PC-3 (cell line): ENCODE measurements around the gene CORO2A. TPM values are rescaled to one million over a fixed set of nuclear protein-coding genes. Genes with fewer than 3 reads are reported as not detected.

ENCODE experiments used
- ATAC-seq: fragments of 200-7000 bp; cut with Tn5 transposase; 2 replicates; pipeline ENCODE4 v1.9.1; 2020; ENCODE audit warnings: mild to moderate bottlenecking, moderate library complexity
- BruUV-seq: library from RNA; stranded (reverse); fragments of 400-500 nt; replicated peaks from 2 replicates; lab custom pipeline; 2021; lab: Mats Ljungman, UMichigan
- CTCF ChIA-PET: fragments of 300-600 bp; sonication (Branson Sonifier 250); formaldehyde crosslinking; loops from one replicate; lab custom pipeline; 2022; ENCODE audit warnings: antibody characterized with exemption; lab: Charles Lee
- POLR2A ChIA-PET: fragments of 300-600 bp; sonication (Branson Sonifier 250); formaldehyde crosslinking; loops from one replicate; lab custom pipeline; 2022; ENCODE audit warnings: antibody characterized with exemption; ENCODE audit not compliant: unreplicated experiment; lab: Charles Lee
- DNase-seq: peaks from one replicate; pipeline ENCODE4 v3.0.0-alpha.2; 2015
- H2AFZ ChIP-seq: fragments of 300-600 bp; sonication (generic); 2 replicates; pipeline ENCODE4 v1.6.0; 2016; ENCODE audit warnings: antibody characterized with exemption, low read length
- H3F3A ChIP-seq: fragments of 300-600 bp; sonication (generic); one replicate; pipeline ENCODE4 v1.6.0; 2017; ENCODE audit warnings: antibody characterized with exemption, low read length, control low read depth, mild to moderate bottlenecking; ENCODE audit not compliant: unreplicated experiment
- H3K27ac ChIP-seq: fragments of 300-600 bp; sonication (generic); 2 replicates; pipeline ENCODE4 v1.5.1; 2016; ENCODE audit warnings: mild to moderate bottlenecking, low read length
- H3K27me3 ChIP-seq: fragments of 300-600 bp; sonication (generic); 2 replicates; pipeline ENCODE4 v1.6.1; 2016; ENCODE audit warnings: low read length, mixed read lengths
- H3K36me3 ChIP-seq: fragments of 300-600 bp; sonication (generic); 2 replicates; pipeline ENCODE4 v1.6.1; 2016; ENCODE audit warnings: low read depth, mixed run types, low read length, mixed read lengths
- H3K4me1 ChIP-seq: fragments of 300-600 bp; sonication (generic); 2 replicates; pipeline ENCODE4 v1.5.1; 2016; ENCODE audit warnings: low read length; ENCODE audit not compliant: insufficient read depth
- H3K4me2 ChIP-seq: fragments of 300-600 bp; sonication (generic); 2 replicates; pipeline ENCODE4 v1.6.0; 2016; ENCODE audit warnings: low read length
- H3K4me3 ChIP-seq: fragments of 300-600 bp; sonication (generic); 2 replicates; pipeline ENCODE4 v1.5.1; 2016; ENCODE audit warnings: mild to moderate bottlenecking, low read length, mixed read lengths
- H3K79me2 ChIP-seq: fragments of 300-600 bp; sonication (generic); 2 replicates; pipeline ENCODE4 v1.6.1; 2017; ENCODE audit warnings: low read length, mixed read lengths
- H3K9ac ChIP-seq: fragments of 300-600 bp; sonication (generic); 2 replicates; pipeline ENCODE4 v1.6.0; 2016; ENCODE audit warnings: mild to moderate bottlenecking, low read length
- H3K9me2 ChIP-seq: fragments of 300-600 bp; sonication (generic); replicated peaks from 2 replicates; pipeline ENCODE4 v1.6.1; 2016; ENCODE audit warnings: mixed run types, low read length, mixed read lengths
- H3K9me3 ChIP-seq: fragments of 300-600 bp; sonication (generic); 2 replicates; pipeline ENCODE4 v1.6.1; 2016; ENCODE audit warnings: low read length, mixed read lengths
- H4K20me1 ChIP-seq: fragments of 300-600 bp; sonication (generic); 2 replicates; pipeline ENCODE4 v1.6.1; 2016; ENCODE audit warnings: low read length, mixed read lengths
- EZH2 ChIP-seq: fragments of 300-600 bp; sonication (generic); IDR thresholded peaks from one replicate; pipeline ENCODE4 v1.6.1; 2017; ENCODE audit warnings: antibody characterized with exemption, mild to moderate bottlenecking, low read length; ENCODE audit not compliant: unreplicated experiment
- EZH2phosphoT487 ChIP-seq: fragments of 300-600 bp; sonication (generic); IDR thresholded peaks from 2 replicates; pipeline ENCODE4 v1.6.1; 2018; ENCODE audit warnings: mild to moderate bottlenecking, antibody characterized with exemption, low read length, borderline replicate concordance
- intact Hi-C: fragments of 100-400 bp; cut with micrococcal nuclease; formaldehyde crosslinking; loops from 2 replicates; pipeline ENCODE4 v1.9.0; 2023
- total RNA-seq: library from RNA; depleted of rRNA; stranded (reverse); fragments of >200 nt; gene quantifications from 2 replicates; pipeline ENCODE4 v1.2.3, GENCODE V29; 2014
- TF ChIP-seq, protein P1 (sequence below): fragments of 300-600 bp; sonication (generic); conservative IDR thresholded peaks from 2 replicates; pipeline ENCODE4 v1.5.1; 2017; ENCODE audit warnings: antibody characterized with exemption, low read depth, mild to moderate bottlenecking, low read length

CORO2A gene
- total RNA-seq, 1 experiment from 2014 or later: 2.2 TPM

DNA sequence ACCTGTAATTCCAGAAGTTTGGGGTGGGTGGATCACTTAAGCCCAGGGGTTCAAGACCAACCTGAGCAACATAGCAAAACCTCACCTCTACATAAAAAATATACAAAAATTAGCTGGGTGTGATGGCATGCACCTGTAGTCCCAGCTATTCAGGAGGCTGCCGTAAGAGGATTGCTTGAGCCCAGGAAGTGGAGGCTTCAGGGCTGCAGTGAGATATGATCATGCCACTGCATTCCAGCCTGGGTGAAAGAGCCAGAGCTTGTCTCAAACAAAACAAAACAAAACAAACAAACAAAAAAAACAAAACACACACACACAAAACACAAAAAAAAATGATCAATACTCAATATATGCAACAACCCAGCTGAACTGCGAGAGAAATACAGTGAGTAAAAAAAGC lies 44.0 kb downstream of the CORO2A start:
- Histone ChIP-seq H3F3A (no peaks in the 10 kb centered on the region), H4K20me1 (no peaks in the 10 kb centered on the region), H3K36me3 (no peaks in the 10 kb centered on the region), H3K9me3 (no peaks in the 10 kb centered on the region), H3K79me2 (no peaks in the 10 kb centered on the region), H3K27me3 (no peaks in the 10 kb centered on the region), H2AFZ (no peak overlapping the region), H3K27ac (no peak overlapping the region), H3K4me2 (no peak overlapping the region), H3K9ac (no peak overlapping the region), H3K9me2 (no peaks in the 10 kb centered on the region), H3K4me1 (peaks cover 26% of the 10 kb centered on the region), H3K4me3 (no peak overlapping the region)
- intact Hi-C loops: loop anchor here (10.0 kb wide), 1 partner anchor 46 kb away; the partner anchor contains the start of gene CORO2A
- ChIA-PET CTCF (no interaction called here), POLR2A (no interaction called here)
- no TSS peak for BruUV-seq
- TF ChIP-seq EZH2phosphoT487 (no peak), EZH2 (no peak)
- TF ChIP-seq, protein P1, sequence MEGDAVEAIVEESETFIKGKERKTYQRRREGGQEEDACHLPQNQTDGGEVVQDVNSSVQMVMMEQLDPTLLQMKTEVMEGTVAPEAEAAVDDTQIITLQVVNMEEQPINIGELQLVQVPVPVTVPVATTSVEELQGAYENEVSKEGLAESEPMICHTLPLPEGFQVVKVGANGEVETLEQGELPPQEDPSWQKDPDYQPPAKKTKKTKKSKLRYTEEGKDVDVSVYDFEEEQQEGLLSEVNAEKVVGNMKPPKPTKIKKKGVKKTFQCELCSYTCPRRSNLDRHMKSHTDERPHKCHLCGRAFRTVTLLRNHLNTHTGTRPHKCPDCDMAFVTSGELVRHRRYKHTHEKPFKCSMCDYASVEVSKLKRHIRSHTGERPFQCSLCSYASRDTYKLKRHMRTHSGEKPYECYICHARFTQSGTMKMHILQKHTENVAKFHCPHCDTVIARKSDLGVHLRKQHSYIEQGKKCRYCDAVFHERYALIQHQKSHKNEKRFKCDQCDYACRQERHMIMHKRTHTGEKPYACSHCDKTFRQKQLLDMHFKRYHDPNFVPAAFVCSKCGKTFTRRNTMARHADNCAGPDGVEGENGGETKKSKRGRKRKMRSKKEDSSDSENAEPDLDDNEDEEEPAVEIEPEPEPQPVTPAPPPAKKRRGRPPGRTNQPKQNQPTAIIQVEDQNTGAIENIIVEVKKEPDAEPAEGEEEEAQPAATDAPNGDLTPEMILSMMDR: no peak
- ATAC-seq (no peak), DNase-seq (no peak)

DNA sequence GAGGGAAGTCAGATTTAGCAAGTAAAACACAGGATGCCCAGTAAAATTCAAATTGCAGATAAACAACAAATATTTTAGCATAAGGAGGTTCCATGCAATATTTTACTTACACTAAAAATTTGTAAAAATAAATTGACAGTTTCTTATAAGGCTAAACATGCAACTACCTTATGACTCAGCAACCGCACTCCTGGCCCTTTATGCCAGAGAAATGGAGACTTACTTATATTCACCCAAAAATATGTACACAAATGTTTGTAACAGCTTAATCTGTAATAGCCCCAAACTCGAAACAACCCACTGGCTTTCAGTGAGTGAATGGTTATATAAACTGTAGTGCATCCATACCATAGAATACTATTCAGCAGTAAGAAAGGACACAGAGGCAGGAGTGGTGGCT lies 44.9 kb downstream of the CORO2A start:
- H3K79me2 ChIP-seq: no peaks in the 10 kb centered on the region
- no TSS peak for BruUV-seq
- no peaks in the 10 kb centered on the region for H3F3A ChIP-seq
- H3K4me3 ChIP-seq: no peak overlapping the region
- ChIA-PET CTCF (interaction anchor here (0.6 kb wide), 1 partner anchor 28 kb away, joined by 3 read pairs; the partner anchor contains the start of gene TRIM14), POLR2A (no interaction called here)
- no peaks in the 10 kb centered on the region for H3K9me3 ChIP-seq
- no peaks in the 10 kb centered on the region for H3K9me2 ChIP-seq
- no peak overlapping the region for H3K27ac ChIP-seq
- ATAC-seq: no peak
- H3K4me2 ChIP-seq: no peak overlapping the region
- no peaks in the 10 kb centered on the region for H3K36me3 ChIP-seq
- TF ChIP-seq, protein P1: no peak
- peaks cover 34% of the 10 kb centered on the region for H3K4me1 ChIP-seq
- no peaks in the 10 kb centered on the region for H4K20me1 ChIP-seq
- H3K9ac ChIP-seq: no peak overlapping the region
- H3K27me3 ChIP-seq: no peaks in the 10 kb centered on the region
- DNase-seq: no peak
- H2AFZ ChIP-seq: no peak overlapping the region
- intact Hi-C loops: loop anchor here (10.0 kb wide), 1 partner anchor 47 kb away; the partner anchor contains the start of gene CORO2A

DNA sequence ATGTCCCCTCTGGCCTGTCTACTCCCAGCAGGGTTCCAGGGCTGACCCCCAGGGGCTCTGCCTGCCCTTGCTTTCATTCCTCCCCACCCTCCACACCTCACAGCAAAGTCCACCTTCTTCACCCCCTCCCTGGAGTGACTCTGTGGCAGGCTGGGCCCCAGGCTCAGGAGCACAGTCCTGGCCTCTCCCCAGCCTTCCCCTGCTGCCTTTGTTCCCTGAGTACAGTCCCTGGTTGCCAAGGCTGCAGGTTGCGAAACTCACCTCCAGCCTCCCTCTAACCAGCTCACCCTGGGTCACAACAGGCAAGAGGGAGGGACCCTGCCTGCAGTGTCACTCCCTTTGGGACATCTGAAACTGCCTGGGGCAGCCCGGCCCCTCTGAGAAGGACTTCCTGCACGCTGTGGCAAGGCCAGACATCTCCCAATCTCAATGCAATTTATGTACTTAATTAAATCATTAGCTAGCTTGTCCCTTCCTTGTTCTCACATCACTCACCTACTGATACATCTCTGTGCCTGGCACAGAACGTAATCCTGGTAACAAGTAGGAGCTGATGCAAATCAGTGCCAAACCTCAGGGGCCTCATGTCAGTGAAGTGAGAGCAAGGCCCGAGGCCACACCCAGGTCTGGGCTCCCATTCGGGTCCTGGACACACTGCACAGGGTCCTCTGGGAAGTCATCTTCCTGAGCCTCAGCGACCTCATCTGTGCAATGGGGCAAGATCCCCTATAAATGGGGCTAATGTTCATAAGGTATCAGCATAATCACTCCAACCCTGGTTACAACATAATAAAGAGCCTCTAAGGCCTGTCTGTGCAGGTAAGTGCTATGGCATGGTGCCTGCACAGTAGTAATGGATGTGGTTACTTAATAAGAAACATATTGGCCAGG lies 46.1 kb downstream of the CORO2A start:
- Histone ChIP-seq H2AFZ (0 out of 2 replicates have a peak overlapping the region, but pooled peaks have one; percentile 12), H3K4me2 (peak overlapping the region; percentile 39), H3K36me3 (no peaks in the 10 kb centered on the region), H3K27me3 (no peaks in the 10 kb centered on the region), H3K27ac (peak overlapping the region; percentile 65), H3K4me1 (peaks cover 39% of the 10 kb centered on the region), H3K9me2 (no peaks in the 10 kb centered on the region), H3K9ac (no peak overlapping the region), H3K9me3 (no peaks in the 10 kb centered on the region), H4K20me1 (no peaks in the 10 kb centered on the region), H3F3A (no peaks in the 10 kb centered on the region), H3K4me3 (no peak overlapping the region), H3K79me2 (no peaks in the 10 kb centered on the region)
- ChIA-PET CTCF (no interaction called here), POLR2A (no interaction called here)
- ATAC-seq (peak; percentile 23), DNase-seq (peak; percentile 62)
- intact Hi-C loops: loop anchor here (10.0 kb wide), 1 partner anchor 48 kb away; the partner anchor contains the start of gene CORO2A
- TF ChIP-seq, protein P1: no peak
- TF ChIP-seq EZH2phosphoT487: no peak
- TF ChIP-seq EZH2: no peak
- BruUV-seq: no TSS peak
